ENCODE data around the gene ACAD11. TPM values are rescaled to one million over a fixed set of nuclear protein-coding genes. Genes with fewer than 3 reads are reported as not detected.

The ACAD11 gene
- total RNA-seq, 1 donor from 2014 or later = 21.8 TPM

GRCh38 chr3:132537297-132537696 is 122.3 kb downstream of the ACAD11 start:
- Mint-ChIP-seq H3K36me3 (peaks cover 34% of the 10 kb centered on the region), H3K4me1 (no peaks in the 10 kb centered on the region), H3K4me3 (no peak overlapping the region), H3K27me3 (ENCODE audit: low read depth) (no peaks in the 10 kb centered on the region), H3K27ac (no peak overlapping the region), H3K9me3 (no peaks in the 10 kb centered on the region)
- no peak for TF ChIP-seq CTCF (IDR thresholded peaks at IDR 0.05; ENCODE audit: unreplicated experiment)
- no peak for DNase-seq (ENCODE audit: low spot score in 2 of 2, unreplicated experiment in 2 of 2)

GRCh38 chr3:132536442-132537153 is 123.0 kb downstream of the ACAD11 start:
- Mint-ChIP-seq H3K9me3 (no peaks in the 10 kb centered on the region), H3K4me3 (no peak overlapping the region), H3K27me3 (ENCODE audit: low read depth) (no peaks in the 10 kb centered on the region), H3K27ac (no peak overlapping the region), H3K4me1 (no peaks in the 10 kb centered on the region), H3K36me3 (peaks cover 34% of the 10 kb centered on the region)
- DNase-seq (ENCODE audit: low spot score in 2 of 2, unreplicated experiment in 2 of 2) = no peak
- no peak for TF ChIP-seq CTCF (IDR thresholded peaks at IDR 0.05; ENCODE audit: unreplicated experiment)

GRCh38 chr3:132535575-132536441 is 123.8 kb downstream of the ACAD11 start:
- Mint-ChIP-seq H3K4me1 (no peaks in the 10 kb centered on the region), H3K9me3 (no peaks in the 10 kb centered on the region), H3K27me3 (ENCODE audit: low read depth) (no peaks in the 10 kb centered on the region), H3K4me3 (no peak overlapping the region), H3K27ac (no peak overlapping the region), H3K36me3 (peaks cover 32% of the 10 kb centered on the region)
- TF ChIP-seq CTCF (IDR thresholded peaks at IDR 0.05; ENCODE audit: unreplicated experiment) = peak; percentile 82
- peak in 1 of 2 experiments; percentile 60 for DNase-seq (ENCODE audit: low spot score in 2 of 2, unreplicated experiment in 2 of 2)

- no peaks in the 10 kb centered on the region for H3K4me1 Mint-ChIP-seq
- no peak for TF ChIP-seq CTCF (IDR thresholded peaks at IDR 0.05; ENCODE audit: unreplicated experiment)
- H3K9me3 Mint-ChIP-seq = no peaks in the 10 kb centered on the region
- no peak for DNase-seq (ENCODE audit: low spot score in 2 of 2, unreplicated experiment in 2 of 2)
- no peak overlapping the region for H3K27ac Mint-ChIP-seq
- no peaks in the 10 kb centered on the region for H3K27me3 Mint-ChIP-seq (ENCODE audit: low read depth)
- H3K36me3 Mint-ChIP-seq = peaks cover 37% of the 10 kb centered on the region
- no peak overlapping the region for H3K4me3 Mint-ChIP-seq
Observed at GRCh38 chr3:132530624-132531023, 129.0 kb downstream of the ACAD11 start.

GRCh38 chr3:132522353-132522752 is 137.3 kb downstream of the ACAD11 start:
- H3K4me1 Mint-ChIP-seq = no peaks in the 10 kb centered on the region
- no peak overlapping the region for H3K27ac Mint-ChIP-seq
- TF ChIP-seq CTCF (IDR thresholded peaks at IDR 0.05; ENCODE audit: unreplicated experiment) = no peak
- H3K9me3 Mint-ChIP-seq = peaks cover 3% of the 10 kb centered on the region
- no peak for DNase-seq (ENCODE audit: low spot score in 2 of 2, unreplicated experiment in 2 of 2)
- no peaks in the 10 kb centered on the region for H3K27me3 Mint-ChIP-seq (ENCODE audit: low read depth)
- H3K36me3 Mint-ChIP-seq = peaks cover 44% of the 10 kb centered on the region
- no peak overlapping the region for H3K4me3 Mint-ChIP-seq

Data from mesothelial cell of epicardium (in vitro differentiated cells).